Vagina (tissue), 2 donors: Measurements from ENCODE around the gene NOP53. TPM values are rescaled to one million over a fixed set of nuclear protein-coding genes. Genes with fewer than 3 reads are reported as not detected.

Experiments
- DNase-seq, 2 donors: peaks; one replicate each; pipeline ENCODE4 v3.0.0-alpha.2; 2017; ENCODE audit errors: extremely low spot score in 2 of 2
- H3K27ac ChIP-seq: fragments of 200-600 bp; sonication (generic); one replicate; pipeline ENCODE4 v1.5.1; 2019
- H3K27me3 ChIP-seq: fragments of 200-600 bp; sonication (generic); one replicate; pipeline ENCODE4 v1.5.1; 2019
- H3K36me3 ChIP-seq, 2 donors: fragments of 200-600 bp; sonication (generic); one replicate each; pipeline ENCODE4 v1.5.1; 2017 to 2019
- H3K4me1 ChIP-seq: fragments of 200-600 bp; sonication (generic); one replicate; pipeline ENCODE4 v1.5.1; 2019
- H3K4me3 ChIP-seq, 2 donors: fragments of 200-600 bp; sonication (generic); 1 replicate in 1 of 2; 2 replicates in 1 of 2; pipeline ENCODE4 v1.5.1; 2016 to 2019
- H3K9me3 ChIP-seq: fragments of 200-600 bp; sonication (generic); one replicate; pipeline ENCODE4 v1.5.1; 2019
- CTCF ChIP-seq, 3 experiments: fragments of 450-650 bp in 2 of 3; fragments of 200-600 bp in 1 of 3; sonication (generic) in 1 of 3; IDR thresholded peaks; one replicate each; pipeline ENCODE4 v1.5.1; 2017 to 2019; ENCODE audit warnings: antibody characterized with exemption in 3 of 3, mild to moderate bottlenecking in 2 of 3, moderate library complexity in 2 of 3
- POLR2A ChIP-seq, 2 donors: fragments of 450-650 bp; IDR thresholded peaks; one replicate each; pipeline ENCODE4 v1.6.1; 2017; ENCODE audit warnings: antibody characterized with exemption in 2 of 2, mild to moderate bottlenecking in 2 of 2, moderate library complexity in 2 of 2
- POLR2AphosphoS5 ChIP-seq, 2 donors: sonication (generic); formaldehyde crosslinking; IDR thresholded peaks; one replicate each; pipeline ENCODE4 v1.9.0; 2017; ENCODE audit warnings: antibody characterized with exemption in 2 of 2, mild to moderate bottlenecking in 2 of 2, low read depth in 1 of 2; ENCODE audit not compliant: insufficient read depth in 1 of 2
- intact Hi-C: fragments of 100-400 bp; cut with DNase I; formaldehyde crosslinking; loops from one replicate; pipeline ENCODE4 v1.15.1; 2023
- total RNA-seq: library from RNA; depleted of rRNA; stranded (reverse); fragments of >200 nt; gene quantifications from one replicate; pipeline ENCODE4 v1.2.3, GENCODE V29; 2016

The NOP53 gene
- total RNA-seq, 1 donor from 2014 or later, result 517 TPM

GRCh38 chr19:47757617-47758442 is 12.5 kb downstream of the NOP53 start:
- Histone ChIP-seq H3K27me3 (no peaks in the 10 kb centered on the region), H3K36me3 (peaks cover 4 to 56% of the 10 kb centered on the region in 2 donors), H3K27ac (no peak overlapping the region), H3K9me3 (no peaks in the 10 kb centered on the region), H3K4me1 (no peaks in the 10 kb centered on the region), H3K4me3 (no peak overlapping the region)
- intact Hi-C loops, result no loop called here
- TF ChIP-seq POLR2A (IDR thresholded peaks at IDR 0.05) (no peak), POLR2AphosphoS5 (IDR thresholded peaks at IDR 0.05; ENCODE audit: insufficient read depth in 1 of 2, low read depth in 1 of 2) (no peak), CTCF (IDR thresholded peaks at IDR 0.05) (no peak)
- DNase-seq, result no peak

- H3K9me3 ChIP-seq, result no peaks in the 10 kb centered on the region
- no peak overlapping the region for H3K4me3 ChIP-seq
- no peak overlapping the region for H3K27ac ChIP-seq
- H3K36me3 ChIP-seq, result peaks cover 4 to 50% of the 10 kb centered on the region in 2 donors
- DNase-seq, result no peak
- intact Hi-C loops, result no loop called here
- no peaks in the 10 kb centered on the region for H3K4me1 ChIP-seq
- TF ChIP-seq CTCF (IDR thresholded peaks at IDR 0.05), result no peak
- H3K27me3 ChIP-seq, result no peaks in the 10 kb centered on the region
Observed at GRCh38 chr19:47758443-47758804, 13.1 kb downstream of the NOP53 start.

- Histone ChIP-seq H3K27ac (no peak overlapping the region), H3K4me1 (no peaks in the 10 kb centered on the region), H3K27me3 (no peaks in the 10 kb centered on the region), H3K9me3 (no peaks in the 10 kb centered on the region), H3K4me3 (no peak overlapping the region), H3K36me3 (peaks cover 4 to 28% of the 10 kb centered on the region in 2 donors)
- TF ChIP-seq POLR2AphosphoS5 (IDR thresholded peaks at IDR 0.05; ENCODE audit: insufficient read depth in 1 of 2, low read depth in 1 of 2) (no peak), CTCF (IDR thresholded peaks at IDR 0.05) (no peak), POLR2A (IDR thresholded peaks at IDR 0.05) (no peak)
- no peak for DNase-seq
- intact Hi-C loops, result no loop called here
Observed at GRCh38 chr19:47760632-47760999, 15.3 kb downstream of the NOP53 start.

- no peak for TF ChIP-seq POLR2A (IDR thresholded peaks at IDR 0.05)
- TF ChIP-seq CTCF (IDR thresholded peaks at IDR 0.05), result no peak
- no peak for TF ChIP-seq POLR2AphosphoS5 (IDR thresholded peaks at IDR 0.05; ENCODE audit: insufficient read depth in 1 of 2, low read depth in 1 of 2)
- intact Hi-C loops, result no loop called here
- no peak overlapping the region for H3K4me3 ChIP-seq
Observed at GRCh38 chr19:47761566-47761965, 16.2 kb downstream of the NOP53 start.

GRCh38 chr19:47762151-47762550 is 16.8 kb downstream of the NOP53 start:
- Histone ChIP-seq H3K4me3 (no peak overlapping the region), H3K36me3 (peaks cover 0 to 13% of the 10 kb centered on the region in 2 donors), H3K9me3 (no peaks in the 10 kb centered on the region), H3K27ac (no peak overlapping the region), H3K27me3 (no peaks in the 10 kb centered on the region), H3K4me1 (no peaks in the 10 kb centered on the region)
- no peak for TF ChIP-seq POLR2AphosphoS5 (IDR thresholded peaks at IDR 0.05; ENCODE audit: insufficient read depth in 1 of 2, low read depth in 1 of 2)
- TF ChIP-seq POLR2A (IDR thresholded peaks at IDR 0.05), result no peak
- TF ChIP-seq CTCF (IDR thresholded peaks at IDR 0.05), result no peak
- intact Hi-C loops, result no loop called here
- DNase-seq, result no peak

More at GRCh38 chr19:47761566-47761965, 16.2 kb downstream of the NOP53 start:
- H3K9me3 ChIP-seq, result no peaks in the 10 kb centered on the region
- H3K36me3 ChIP-seq, result peaks cover 0 to 18% of the 10 kb centered on the region in 2 donors
- no peaks in the 10 kb centered on the region for H3K27me3 ChIP-seq
- no peaks in the 10 kb centered on the region for H3K4me1 ChIP-seq
- DNase-seq, result no peak
- no peak overlapping the region for H3K27ac ChIP-seq
